ENCODE measurements around the gene ZFP90.
"Not testable (repeated sequence)": the region's sequence is repeated elsewhere in the genome, so short reads cannot be mapped to it uniquely, and the experiment has no call there.

ZFP90 gene

GRCh38 chr16:68517606-68518166 is 21.4 kb upstream of the ZFP90 start:
- no peak for DNase-seq (ENCODE audit: low read depth in 3 of 3)

- DNase-seq (ENCODE audit: low read depth in 3 of 3) = no peak
Measured at GRCh38 chr16:68519225-68519745, 19.8 kb upstream of the ZFP90 start.

- DNase-seq (ENCODE audit: low read depth in 3 of 3) = peak; percentile 78 to 81 (median 80)
Measured at GRCh38 chr16:68520649-68521086, 18.4 kb upstream of the ZFP90 start.

- DNase-seq (ENCODE audit: low read depth in 3 of 3) = no peak
Measured at GRCh38 chr16:68524069-68524820, 14.8 kb upstream of the ZFP90 start.

- DNase-seq (ENCODE audit: low read depth in 3 of 3) = no peak
Measured at GRCh38 chr16:68526143-68526781, 12.8 kb upstream of the ZFP90 start.

GRCh38 chr16:68526782-68527145 is 12.3 kb upstream of the ZFP90 start:
- DNase-seq (ENCODE audit: low read depth in 3 of 3) = no peak

GRCh38 chr16:68528233-68528632 is 10.9 kb upstream of the ZFP90 start:
- no peak for DNase-seq (ENCODE audit: low read depth in 3 of 3)

- DNase-seq (ENCODE audit: low read depth in 3 of 3) = peak; percentile 77 to 87 (median 79)
Measured at GRCh38 chr16:68528686-68529379, 10.3 kb upstream of the ZFP90 start.

- no peak for DNase-seq (ENCODE audit: low read depth in 3 of 3)
Measured at GRCh38 chr16:68529608-68529930, 9.5 kb upstream of the ZFP90 start.

GRCh38 chr16:68529931-68530701 is 9.0 kb upstream of the ZFP90 start:
- DNase-seq (ENCODE audit: low read depth in 3 of 3) = peak; percentile 81 to 92 (median 87)

GRCh38 chr16:68533937-68534336 is 5.2 kb upstream of the ZFP90 start:
- no peak for DNase-seq (ENCODE audit: low read depth in 3 of 3)

- no peak for DNase-seq (ENCODE audit: low read depth in 3 of 3)
Measured at GRCh38 chr16:68535331-68535730, 3.8 kb upstream of the ZFP90 start.

GRCh38 chr16:68539711-68540239 is 684 bp downstream of the ZFP90 start:
- DNase-seq (ENCODE audit: low read depth in 3 of 3) = peak in 1 of 3 experiments; percentile 4

- peak in 1 of 3 experiments; percentile 12 for DNase-seq (ENCODE audit: low read depth in 3 of 3)
Measured at GRCh38 chr16:68548947-68549346, 9.9 kb downstream of the ZFP90 start.

- DNase-seq (ENCODE audit: low read depth in 3 of 3) = no peak
Measured at GRCh38 chr16:68553186-68553585, 14.1 kb downstream of the ZFP90 start.

GRCh38 chr16:68560341-68560740 is 21.2 kb downstream of the ZFP90 start:
- not testable (repeated sequence) for DNase-seq (ENCODE audit: low read depth in 3 of 3)

GRCh38 chr16:68563631-68564381 is 24.7 kb downstream of the ZFP90 start:
- no peak for DNase-seq (ENCODE audit: low read depth in 3 of 3)

- no peak for DNase-seq (ENCODE audit: low read depth in 3 of 3)
Measured at GRCh38 chr16:68564382-68564985, 25.4 kb downstream of the ZFP90 start.

- DNase-seq (ENCODE audit: low read depth in 3 of 3) = no peak
Measured at GRCh38 chr16:68574479-68574878, 35.4 kb downstream of the ZFP90 start.

- no peak for DNase-seq (ENCODE audit: low read depth in 3 of 3)
Measured at GRCh38 chr16:68575082-68575481, 36.0 kb downstream of the ZFP90 start.
